Right atrium auricular region (tissue), 2 donors: ENCODE data around the gene TK1. TPM values are rescaled to one million over a fixed set of nuclear protein-coding genes. Genes with fewer than 3 reads are reported as not detected.
A peak's percentile ranks its signal among the peaks of the same experiment; 100 is the strongest.

Experiments
- DNase-seq: peaks from one replicate; pipeline ENCODE4 v3.0.0-alpha.2; 2019; ENCODE audit warnings: low spot score
- H3K27ac ChIP-seq, 2 donors: fragments of 200-600 bp; sonication (generic); 1 replicate in 1 of 2; 2 replicates in 1 of 2; pipeline ENCODE4 v1.5.1; 2016 to 2019
- H3K27me3 ChIP-seq, 2 donors: fragments of 200-600 bp; sonication (generic); one replicate each; pipeline versions ENCODE4 v1.5.1 to v1.6.0; 2017 to 2019
- H3K36me3 ChIP-seq: fragments of 200-600 bp; sonication (generic); one replicate; pipeline ENCODE4 v1.5.1; 2016
- H3K4me1 ChIP-seq, 2 donors: fragments of 200-600 bp; sonication (generic); one replicate each; pipeline versions ENCODE4 v1.5.1 to v1.6.0; 2017 to 2019
- H3K4me3 ChIP-seq, 2 donors: fragments of 200-600 bp; sonication (generic); 1 replicate in 1 of 2; 2 replicates in 1 of 2; pipeline ENCODE4 v1.5.1; 2017 to 2019; ENCODE audit warnings: mild to moderate bottlenecking in 1 of 2, moderate library complexity in 1 of 2
- H3K9me3 ChIP-seq, 2 donors: fragments of 200-600 bp; sonication (generic); one replicate each; pipeline ENCODE4 v1.5.1; 2019
- total RNA-seq, 2 donors: library from RNA; depleted of rRNA; stranded (reverse); fragments of >200 nt; gene quantifications; one replicate each; pipeline ENCODE4 v1.1.0, GENCODE V29; 2016
- TF ChIP-seq, protein P1 (sequence below), 2 donors: fragments of 200-600 bp; sonication (generic); IDR thresholded peaks; one replicate each; pipeline ENCODE4 v1.5.1; 2019; ENCODE audit warnings: antibody characterized with exemption in 2 of 2

TK1 gene
- total RNA-seq, 2 donors from 2014 or later, result 2.2 TPM

GRCh38 chr17:78223061-78223460 lies 36.2 kb upstream of the TK1 start:
- TF ChIP-seq, protein P1, sequence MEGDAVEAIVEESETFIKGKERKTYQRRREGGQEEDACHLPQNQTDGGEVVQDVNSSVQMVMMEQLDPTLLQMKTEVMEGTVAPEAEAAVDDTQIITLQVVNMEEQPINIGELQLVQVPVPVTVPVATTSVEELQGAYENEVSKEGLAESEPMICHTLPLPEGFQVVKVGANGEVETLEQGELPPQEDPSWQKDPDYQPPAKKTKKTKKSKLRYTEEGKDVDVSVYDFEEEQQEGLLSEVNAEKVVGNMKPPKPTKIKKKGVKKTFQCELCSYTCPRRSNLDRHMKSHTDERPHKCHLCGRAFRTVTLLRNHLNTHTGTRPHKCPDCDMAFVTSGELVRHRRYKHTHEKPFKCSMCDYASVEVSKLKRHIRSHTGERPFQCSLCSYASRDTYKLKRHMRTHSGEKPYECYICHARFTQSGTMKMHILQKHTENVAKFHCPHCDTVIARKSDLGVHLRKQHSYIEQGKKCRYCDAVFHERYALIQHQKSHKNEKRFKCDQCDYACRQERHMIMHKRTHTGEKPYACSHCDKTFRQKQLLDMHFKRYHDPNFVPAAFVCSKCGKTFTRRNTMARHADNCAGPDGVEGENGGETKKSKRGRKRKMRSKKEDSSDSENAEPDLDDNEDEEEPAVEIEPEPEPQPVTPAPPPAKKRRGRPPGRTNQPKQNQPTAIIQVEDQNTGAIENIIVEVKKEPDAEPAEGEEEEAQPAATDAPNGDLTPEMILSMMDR (IDR thresholded peaks at IDR 0.05), result no peak
- Histone ChIP-seq H3K9me3 (no peaks in the 10 kb centered on the region), H3K27ac (no peak overlapping the region)

GRCh38 chr17:78219396-78220150 lies 32.7 kb upstream of the TK1 start:
- TF ChIP-seq, protein P1 (IDR thresholded peaks at IDR 0.05), result no peak
- H3K9me3 ChIP-seq, result no peaks in the 10 kb centered on the region
- no peak for DNase-seq
- H3K27me3 ChIP-seq, result no peaks in the 10 kb centered on the region
- no peaks in the 10 kb centered on the region for H3K36me3 ChIP-seq
- peaks cover 0 to under 1% of the 10 kb centered on the region in 2 donors for H3K4me1 ChIP-seq
- H3K4me3 ChIP-seq, result no peak overlapping the region
- no peak overlapping the region for H3K27ac ChIP-seq

More at GRCh38 chr17:78223061-78223460, 36.2 kb upstream of the TK1 start:
- Histone ChIP-seq H3K4me1 (no peaks in the 10 kb centered on the region), H3K36me3 (no peaks in the 10 kb centered on the region), H3K27me3 (no peaks in the 10 kb centered on the region), H3K4me3 (no peak overlapping the region)
- DNase-seq, result no peak

DNA sequence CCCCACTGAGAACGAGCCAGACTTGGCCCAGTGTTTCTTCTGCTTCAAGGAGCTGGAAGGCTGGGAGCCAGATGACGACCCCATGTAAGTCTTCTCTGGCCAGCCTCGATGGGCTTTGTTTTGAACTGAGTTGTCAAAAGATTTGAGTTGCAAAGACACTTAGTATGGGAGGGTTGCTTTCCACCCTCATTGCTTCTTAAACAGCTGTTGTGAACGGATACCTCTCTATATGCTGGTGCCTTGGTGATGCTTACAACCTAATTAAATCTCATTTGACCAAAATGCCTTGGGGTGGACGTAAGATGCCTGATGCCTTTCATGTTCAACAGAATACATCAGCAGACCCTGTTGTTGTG lies 27.8 kb upstream of the TK1 start:
- DNase-seq, result no peak
- H3K27me3 ChIP-seq, result no peaks in the 10 kb centered on the region
- peak overlapping the region in 1 of 2 donors; percentile 53 for H3K4me3 ChIP-seq
- H3K36me3 ChIP-seq, result no peaks in the 10 kb centered on the region
- no peaks in the 10 kb centered on the region for H3K9me3 ChIP-seq
- TF ChIP-seq, protein P1 (IDR thresholded peaks at IDR 0.05), result no peak
- H3K27ac ChIP-seq, result no peak overlapping the region
- peaks cover 0 to 10% of the 10 kb centered on the region in 2 donors for H3K4me1 ChIP-seq

DNA sequence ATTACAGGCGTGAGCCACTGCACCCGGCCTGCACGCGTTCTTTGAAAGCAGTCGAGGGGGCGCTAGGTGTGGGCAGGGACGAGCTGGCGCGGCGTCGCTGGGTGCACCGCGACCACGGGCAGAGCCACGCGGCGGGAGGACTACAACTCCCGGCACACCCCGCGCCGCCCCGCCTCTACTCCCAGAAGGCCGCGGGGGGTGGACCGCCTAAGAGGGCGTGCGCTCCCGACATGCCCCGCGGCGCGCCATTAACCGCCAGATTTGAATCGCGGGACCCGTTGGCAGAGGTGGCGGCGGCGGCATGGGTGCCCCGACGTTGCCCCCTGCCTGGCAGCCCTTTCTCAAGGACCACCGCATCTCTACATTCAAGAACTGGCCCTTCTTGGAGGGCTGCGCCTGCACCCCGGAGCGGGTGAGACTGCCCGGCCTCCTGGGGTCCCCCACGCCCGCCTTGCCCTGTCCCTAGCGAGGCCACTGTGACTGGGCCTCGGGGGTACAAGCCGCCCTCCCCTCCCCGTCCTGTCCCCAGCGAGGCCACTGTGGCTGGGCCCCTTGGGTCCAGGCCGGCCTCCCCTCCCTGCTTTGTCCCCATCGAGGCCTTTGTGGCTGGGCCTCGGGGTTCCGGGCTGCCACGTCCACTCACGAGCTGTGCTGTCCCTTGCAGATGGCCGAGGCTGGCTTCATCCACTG lies 27.3 kb upstream of the TK1 start, which contains the start of gene BIRC5:
Gene BIRC5, plus strand, starts transcription at position 238 of the 690 bp plus-strand sequence. Its CDS starts 64 bp downstream, at position 302.
- TF ChIP-seq, protein P1 (IDR thresholded peaks at IDR 0.05), result no peak

DNA sequence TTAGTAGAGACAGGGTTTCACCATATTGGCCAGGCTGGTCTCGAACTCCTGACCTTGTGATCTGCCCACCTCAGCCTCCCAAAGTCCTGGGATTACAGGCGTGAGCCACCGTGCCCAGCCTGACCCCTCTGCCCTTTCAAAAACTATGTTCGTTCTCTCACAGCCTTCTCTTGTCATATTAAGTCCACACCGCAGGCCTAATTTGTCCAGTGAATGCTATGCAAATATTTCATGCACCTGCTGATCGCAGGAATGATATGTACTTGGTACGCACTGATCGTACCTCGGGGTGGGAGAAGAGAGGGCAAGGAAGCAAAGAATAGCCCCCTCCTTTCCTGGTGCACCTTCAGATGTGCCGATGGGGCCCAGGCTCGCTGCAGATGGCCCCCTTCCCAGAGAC lies 24.2 kb upstream of the TK1 start:
- H3K27me3 ChIP-seq, result no peaks in the 10 kb centered on the region
- no peak for DNase-seq
- no peaks in the 10 kb centered on the region for H3K9me3 ChIP-seq
- TF ChIP-seq, protein P1 (IDR thresholded peaks at IDR 0.05), result no peak
- peaks cover 5% of the 10 kb centered on the region for H3K36me3 ChIP-seq
- no peak overlapping the region for H3K4me3 ChIP-seq
- no peak overlapping the region for H3K27ac ChIP-seq
- H3K4me1 ChIP-seq, result peaks cover 0 to 10% of the 10 kb centered on the region in 2 donors

More for the DNA sequence above, 27.3 kb upstream of the TK1 start, which contains the start of gene BIRC5:
- peak; percentile 76 for DNase-seq
- Histone ChIP-seq H3K27me3 (no peaks in the 10 kb centered on the region), H3K27ac (no peak within 1 kb of the TSS), H3K36me3 (no peaks in the 10 kb centered on the region), H3K4me1 (peaks cover 0 to 10% of the 10 kb centered on the region in 2 donors), H3K4me3 (peak within 1 kb of the TSS in 1 of 2 donors; percentile 53), H3K9me3 (no peaks in the 10 kb centered on the region)
